Adrenal gland (tissue), 12 donors: ENCODE data around the gene UNK. TPM values are rescaled to one million over a fixed set of nuclear protein-coding genes. Genes with fewer than 3 reads are reported as not detected.

ENCODE experiments used
- DNase-seq, 7 donors: peaks; one replicate each; pipeline ENCODE4 v3.0.0-alpha.2; 2019 to 2020
- H3K27ac ChIP-seq, 5 donors: fragments of 200-600 bp; sonication (generic) in 4 of 5; 1 replicate in 3 of 5; 2 replicates in 2 of 5; pipeline versions ENCODE4 v1.5.1 to v1.8.0; 2016 to 2020; ENCODE audit warnings: mild to moderate bottlenecking in 1 of 5
- H3K27me3 ChIP-seq: fragments of 200-600 bp; 2 replicates; pipeline ENCODE4 v1.8.0; 2021
- H3K36me3 ChIP-seq, 2 donors: fragments of 200-600 bp; replicated peaks in 1 of 2; 1 replicate in 1 of 2; 2 replicates in 1 of 2; pipeline versions ENCODE4 v1.5.1 to v1.8.0; 2018 to 2022
- H3K4me1 ChIP-seq, 2 donors: fragments of 200-600 bp; replicated peaks in 1 of 2; 1 replicate in 1 of 2; 2 replicates in 1 of 2; pipeline versions ENCODE4 v1.5.1 to v1.8.0; 2018 to 2021
- H3K4me3 ChIP-seq, 4 donors: fragments of 200-600 bp; sonication (generic) in 3 of 4; one replicate each; pipeline ENCODE4 v1.5.1; 2016 to 2018
- H3K9me3 ChIP-seq, 3 donors: fragments of 200-600 bp; sonication (generic) in 1 of 3; replicated peaks in 1 of 3; 1 replicate in 2 of 3; 2 replicates in 1 of 3; pipeline versions ENCODE4 v1.5.1 to v1.8.0; 2016 to 2021
- CTCF ChIP-seq, 6 experiments: fragments of 450-650 bp in 4 of 6; fragments of 200-600 bp in 2 of 6; sonication (generic) in 1 of 6; IDR thresholded peaks; 1 replicate in 5 of 6; 2 replicates in 1 of 6; pipeline versions ENCODE4 v1.5.1 to v1.8.0; 2016 to 2021; ENCODE audit warnings: antibody characterized with exemption in 6 of 6, mild to moderate bottlenecking in 2 of 6, moderate library complexity in 1 of 6
- POLR2A ChIP-seq, 2 donors: fragments of 450-650 bp; IDR thresholded peaks; one replicate each; pipeline ENCODE4 v1.6.1; 2017; ENCODE audit warnings: antibody characterized with exemption in 2 of 2, mild to moderate bottlenecking in 2 of 2, moderate library complexity in 1 of 2
- WGBS, 4 donors: extraction: QIAGEN DNeasy Blood & Tissue Kit in 2 of 4; methylation state at CpG; one replicate each; pipeline versions ENCODE4 v1.1.5 to v1.1.7; 2013 to 2017; 5-methylcytosine and 5-hydroxymethylcytosine counted together
- intact Hi-C, 2 donors: fragments of 100-400 bp; cut with DNase I; formaldehyde crosslinking; loops; one replicate each; pipeline versions ENCODE4 v1.14.1 to v1.15.0; 2022 to 2023
- polyA plus RNA-seq, 3 donors: library from polyadenylated mRNA; stranded (reverse); fragments of 200-250 nt in 2 of 3; fragments of 350-450 nt in 1 of 3; fragmentation: Illumina TruSeq in 1 of 3; extraction: RNeasy Lipid Tissue Mini Kit (QIAGEN cat#74804) in 1 of 3; gene quantifications; one replicate each; pipeline ENCODE4 v1.2.3, GENCODE V29; 2013 to 2014
- total RNA-seq, 9 donors: library from RNA; depleted of rRNA in 4 of 9; stranded (reverse); fragments of >200 nt in 4 of 9; fragments of 120-200 nt in 1 of 9; fragmentation: NEBNext Ultra II Directional in 1 of 9; extraction: Animal tissue kit (Norgen Biotek cat#: 25700) in 1 of 9; gene quantifications; one replicate each; pipeline versions ENCODE4 v1.1.0 to v1.2.4, GENCODE V29; 2013 to 2023
- donor health status: healthy with polysubstance abuse.
- donor health status: Bipolar disorder and iron deficiency.
- donor health status: DM: yes; HTN: yes; CAD: no.
- donor health status: DM: no; HTN: no; CAD: no.
- donor health status: DM: no; HTN: no; CAD: no.
- donor health status: DM: yes; HTN: yes; CAD: no.

UNK gene
- total and polyA plus RNA-seq, 12 donors: 13.6 to 45.9 (median 24.6) TPM

GRCh38 chr17:75823257-75824041, 38.8 kb downstream of the UNK start:
- DNase-seq: no peak
- Histone ChIP-seq H3K4me1 (peaks cover 13 to 17% of the 10 kb centered on the region in 2 donors), H3K4me3 (no peak overlapping the region), H3K27me3 (no peaks in the 10 kb centered on the region), H3K36me3 (peaks cover 0 to 64% of the 10 kb centered on the region in 2 donors), H3K27ac (no peak overlapping the region), H3K9me3 (no peaks in the 10 kb centered on the region)
- intact Hi-C loops: loop anchor here in 1 of 2 donors (10.0 kb wide), 1 partner anchor 59 kb away; the partner anchor contains the start of gene GALK1
- WGBS, 4 donors: 87 to 90% (median 89%) methylated on average over 4 to 28 of the region's 28 CpGs
- TF ChIP-seq POLR2A (IDR thresholded peaks at IDR 0.05) (no peak), CTCF (IDR thresholded peaks at IDR 0.05) (no peak)

GRCh38 chr17:75824050-75824552, 39.5 kb downstream of the UNK start:
- H3K36me3 ChIP-seq: peaks cover 0 to 58% of the 10 kb centered on the region in 2 donors

GRCh38 chr17:75824666-75825065, 40.1 kb downstream of the UNK start:
- TF ChIP-seq POLR2A (IDR thresholded peaks at IDR 0.05): no peak
- TF ChIP-seq CTCF (IDR thresholded peaks at IDR 0.05): no peak
- H3K4me1 ChIP-seq: peaks cover 13 to 17% of the 10 kb centered on the region in 2 donors
- DNase-seq: no peak
- no peaks in the 10 kb centered on the region for H3K27me3 ChIP-seq
- no peaks in the 10 kb centered on the region for H3K9me3 ChIP-seq
- 44 to 67% (median 57%) methylated on average over 1 to 2 of the region's 2 CpGs for WGBS, 4 donors
- intact Hi-C loops: loop anchor here in 1 of 2 donors (5.0 to 10.0 kb wide), 2 partner anchors 32 to 60 kb away; partner anchors contain the start of gene GALK1
- no peak overlapping the region for H3K4me3 ChIP-seq
- H3K36me3 ChIP-seq: peaks cover 0 to 52% of the 10 kb centered on the region in 2 donors
- peak overlapping the region in 2 of 5 donors; percentile 49 to 70 for H3K27ac ChIP-seq

More at GRCh38 chr17:75824050-75824552, 39.5 kb downstream of the UNK start:
- WGBS, 4 donors: 86 to 96% (median 91%) methylated on average over 9 to 13 of the region's 13 CpGs
- Histone ChIP-seq H3K27ac (no peak overlapping the region), H3K4me3 (no peak overlapping the region), H3K4me1 (peaks cover 13 to 17% of the 10 kb centered on the region in 2 donors), H3K9me3 (no peaks in the 10 kb centered on the region), H3K27me3 (no peaks in the 10 kb centered on the region)
- DNase-seq: no peak
- intact Hi-C loops: loop anchor here in 1 of 2 donors (10.0 kb wide), 1 partner anchor 59 kb away; the partner anchor contains the start of gene GALK1
- TF ChIP-seq POLR2A (IDR thresholded peaks at IDR 0.05): no peak
- TF ChIP-seq CTCF (IDR thresholded peaks at IDR 0.05): no peak

- Histone ChIP-seq H3K36me3 (peaks cover 0 to 47% of the 10 kb centered on the region in 2 donors), H3K4me3 (no peak overlapping the region), H3K4me1 (peaks cover 13 to 17% of the 10 kb centered on the region in 2 donors), H3K27ac (peak overlapping the region in 2 of 5 donors; percentile 49 to 70), H3K9me3 (no peaks in the 10 kb centered on the region), H3K27me3 (no peaks in the 10 kb centered on the region)
- TF ChIP-seq CTCF (IDR thresholded peaks at IDR 0.05) (no peak), POLR2A (IDR thresholded peaks at IDR 0.05) (no peak)
- DNase-seq: no peak
- WGBS, 4 donors: 86 to 94% (median 88%) methylated on average over 11 to 13 of the region's 13 CpGs; no CpG with 5 or more reads in 1 of the 4 donors
- intact Hi-C loops: loop anchor here in 1 of 2 donors (5.0 to 10.0 kb wide), 2 partner anchors 33 to 60 kb away; partner anchors contain the start of gene GALK1
Measured at GRCh38 chr17:75825149-75825552, 40.5 kb downstream of the UNK start.
